ENCODE data around the gene UBE2L3. TPM values are rescaled to one million over a fixed set of nuclear protein-coding genes. Genes with fewer than 3 reads are reported as not detected.
"Not testable (repeated sequence)": the region's sequence is repeated elsewhere in the genome, so short reads cannot be mapped to it uniquely, and the experiment has no call there.

The UBE2L3 gene
- total RNA-seq, 1 donor from 2014 or later, result 22.0 TPM

DNA sequence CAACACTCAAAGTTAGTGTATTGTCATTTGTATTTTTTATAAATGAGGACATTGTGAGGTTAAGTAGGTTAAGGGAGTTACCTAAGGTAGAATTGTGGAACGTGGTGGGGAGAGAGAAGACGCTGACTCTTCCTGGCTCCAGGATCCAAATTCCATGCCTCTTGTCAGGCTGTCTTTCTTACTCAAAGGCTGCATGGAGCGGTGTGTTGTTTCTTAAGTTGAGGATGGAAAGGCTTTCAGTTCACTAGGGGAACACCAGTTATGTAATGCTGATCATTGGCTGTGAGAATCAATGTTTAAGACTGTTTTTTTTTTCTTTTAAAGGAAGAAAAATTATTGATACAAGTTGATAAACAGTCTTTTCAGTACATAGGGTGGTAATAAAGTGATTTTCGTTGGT is 2.9 kb downstream of the UBE2L3 start:
- peaks cover 8 to 28% of the 10 kb centered on the region in 2 donors for H3K4me1 ChIP-seq
- H3K4me3 ChIP-seq, result no peak overlapping the region
- H3K27me3 ChIP-seq, result no peaks in the 10 kb centered on the region
- TF ChIP-seq, protein P1, sequence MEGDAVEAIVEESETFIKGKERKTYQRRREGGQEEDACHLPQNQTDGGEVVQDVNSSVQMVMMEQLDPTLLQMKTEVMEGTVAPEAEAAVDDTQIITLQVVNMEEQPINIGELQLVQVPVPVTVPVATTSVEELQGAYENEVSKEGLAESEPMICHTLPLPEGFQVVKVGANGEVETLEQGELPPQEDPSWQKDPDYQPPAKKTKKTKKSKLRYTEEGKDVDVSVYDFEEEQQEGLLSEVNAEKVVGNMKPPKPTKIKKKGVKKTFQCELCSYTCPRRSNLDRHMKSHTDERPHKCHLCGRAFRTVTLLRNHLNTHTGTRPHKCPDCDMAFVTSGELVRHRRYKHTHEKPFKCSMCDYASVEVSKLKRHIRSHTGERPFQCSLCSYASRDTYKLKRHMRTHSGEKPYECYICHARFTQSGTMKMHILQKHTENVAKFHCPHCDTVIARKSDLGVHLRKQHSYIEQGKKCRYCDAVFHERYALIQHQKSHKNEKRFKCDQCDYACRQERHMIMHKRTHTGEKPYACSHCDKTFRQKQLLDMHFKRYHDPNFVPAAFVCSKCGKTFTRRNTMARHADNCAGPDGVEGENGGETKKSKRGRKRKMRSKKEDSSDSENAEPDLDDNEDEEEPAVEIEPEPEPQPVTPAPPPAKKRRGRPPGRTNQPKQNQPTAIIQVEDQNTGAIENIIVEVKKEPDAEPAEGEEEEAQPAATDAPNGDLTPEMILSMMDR (IDR thresholded peaks at IDR 0.05), result no peak
- H3K27ac ChIP-seq, result no peak overlapping the region
- no peaks in the 10 kb centered on the region for H3K9me3 ChIP-seq
- no peak for DNase-seq (ENCODE audit: low spot score in 2 of 2)
- intact Hi-C loops (cut with DNase I), result no loop called here
- no peaks in the 10 kb centered on the region for H3K36me3 ChIP-seq

DNA sequence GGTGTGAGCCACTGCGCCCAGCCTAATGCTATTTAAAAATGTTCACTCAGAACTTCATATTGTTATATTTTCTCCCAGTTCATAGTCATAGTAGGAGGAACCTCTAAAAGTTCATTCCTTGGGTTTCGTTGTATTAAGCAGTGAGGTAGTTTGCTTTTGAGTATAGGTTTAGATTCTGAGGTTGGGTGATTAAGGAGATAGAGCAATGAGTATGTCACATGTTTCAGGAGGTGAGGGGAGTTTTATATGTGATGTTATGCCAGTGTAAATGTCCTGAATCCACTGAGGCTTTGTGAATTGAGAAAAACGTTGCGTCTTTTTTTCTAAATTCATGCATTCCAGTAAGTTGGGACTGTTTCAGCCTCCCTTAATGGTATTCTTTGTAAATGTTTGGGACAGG is 4.2 kb downstream of the UBE2L3 start:
- peaks cover 8 to 28% of the 10 kb centered on the region in 2 donors for H3K4me1 ChIP-seq
- H3K36me3 ChIP-seq, result no peaks in the 10 kb centered on the region
- H3K4me3 ChIP-seq, result no peak overlapping the region
- intact Hi-C loops (cut with DNase I), result no loop called here
- no peak overlapping the region for H3K27ac ChIP-seq
- TF ChIP-seq, protein P1 (IDR thresholded peaks at IDR 0.05), result no peak
- H3K9me3 ChIP-seq, result no peaks in the 10 kb centered on the region
- no peak for DNase-seq (ENCODE audit: low spot score in 2 of 2)
- no peaks in the 10 kb centered on the region for H3K27me3 ChIP-seq

DNA sequence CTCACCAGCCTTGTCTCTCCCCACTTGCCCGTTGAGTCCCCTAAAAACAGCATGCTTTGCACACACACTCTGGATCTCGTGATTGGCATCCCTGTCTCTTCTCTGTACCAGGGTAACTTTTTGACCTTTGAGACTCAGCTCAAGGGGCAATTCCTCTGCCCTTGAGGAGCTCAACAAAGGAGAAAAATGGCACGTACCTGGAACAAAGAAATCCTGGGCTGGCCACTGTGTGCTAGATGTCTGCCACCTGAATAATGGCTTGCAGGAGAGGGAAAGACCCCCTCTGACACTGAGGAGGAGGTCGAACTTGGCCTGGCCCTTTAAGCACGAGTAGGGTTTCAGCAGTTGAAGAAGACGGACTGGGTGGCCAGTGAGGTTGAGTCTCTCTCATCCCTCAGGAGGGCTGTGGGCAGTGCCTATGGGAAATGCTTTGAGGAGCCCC is 5.8 kb downstream of the UBE2L3 start:
- H3K4me1 ChIP-seq, result peaks cover 10 to 33% of the 10 kb centered on the region in 2 donors
- TF ChIP-seq, protein P1 (IDR thresholded peaks at IDR 0.05), result no peak
- no peaks in the 10 kb centered on the region for H3K36me3 ChIP-seq
- no peak for DNase-seq (ENCODE audit: low spot score in 2 of 2)
- intact Hi-C loops (cut with DNase I), result no loop called here
- no peak overlapping the region for H3K4me3 ChIP-seq
- H3K9me3 ChIP-seq, result no peaks in the 10 kb centered on the region
- no peaks in the 10 kb centered on the region for H3K27me3 ChIP-seq
- no peak overlapping the region for H3K27ac ChIP-seq

DNA sequence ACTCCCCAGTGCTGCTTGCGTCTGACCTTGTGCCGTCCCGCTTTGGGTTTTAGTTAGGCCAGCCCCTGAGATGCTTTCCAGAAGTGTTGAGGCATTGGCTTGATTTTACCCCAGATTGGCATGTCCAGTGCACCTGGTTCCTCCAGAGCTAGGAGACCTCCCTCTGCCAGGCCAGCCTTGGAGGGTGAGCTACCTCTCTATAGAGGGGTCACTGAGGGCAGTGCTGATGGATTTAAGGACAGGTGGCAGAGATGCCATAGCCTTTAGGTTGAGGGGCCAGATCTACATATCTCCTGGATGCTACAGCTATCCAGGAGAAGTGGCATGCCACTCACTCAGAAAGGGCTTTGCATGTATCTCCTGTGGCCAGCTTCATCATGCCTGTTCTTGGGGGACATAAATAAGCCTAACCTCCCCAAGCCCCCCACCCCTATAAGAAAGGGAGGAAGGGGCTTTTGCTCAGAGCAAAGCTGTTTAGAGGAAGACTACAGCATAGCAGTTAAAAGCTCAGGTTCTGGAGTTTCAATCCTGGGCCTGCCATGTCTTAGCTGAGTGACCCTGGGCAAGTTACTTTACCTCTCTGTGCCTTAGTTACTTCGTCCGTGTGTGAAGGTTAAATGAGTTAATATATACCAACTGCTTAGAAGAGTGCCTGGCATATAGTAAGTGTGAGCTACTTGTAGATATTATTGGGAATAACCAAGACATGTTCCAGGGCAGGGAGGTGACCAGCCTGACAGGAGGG is 6.4 kb downstream of the UBE2L3 start:
- Histone ChIP-seq H3K36me3 (no peaks in the 10 kb centered on the region), H3K9me3 (no peaks in the 10 kb centered on the region), H3K27ac (no peak overlapping the region), H3K4me1 (peaks cover 10 to 28% of the 10 kb centered on the region in 2 donors), H3K4me3 (no peak overlapping the region), H3K27me3 (no peaks in the 10 kb centered on the region)
- TF ChIP-seq, protein P1 (IDR thresholded peaks at IDR 0.05), result no peak
- no peak for DNase-seq (ENCODE audit: low spot score in 2 of 2)
- intact Hi-C loops (cut with DNase I), result no loop called here

DNA sequence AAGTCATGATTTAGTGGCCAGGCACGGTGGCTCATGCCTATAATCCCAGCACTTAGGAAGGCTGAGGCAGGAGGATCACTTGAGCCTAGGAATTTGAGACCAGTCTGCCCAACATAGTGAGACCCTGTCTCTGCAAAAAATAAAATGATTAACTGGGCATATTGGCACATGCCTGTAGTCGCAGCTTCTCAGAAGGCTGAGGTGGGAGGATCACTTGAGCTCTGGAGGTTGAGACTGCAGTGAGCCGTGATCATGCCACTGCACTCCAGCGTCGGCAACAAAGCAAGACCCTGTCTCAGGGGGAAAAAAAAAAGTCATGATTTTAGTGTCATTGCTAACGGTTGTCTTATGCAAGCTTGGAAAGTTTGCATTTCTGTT is 11.9 kb downstream of the UBE2L3 start:
- H3K27ac ChIP-seq, result no peak overlapping the region
- H3K4me1 ChIP-seq, result peaks cover 3 to 15% of the 10 kb centered on the region in 2 donors
- intact Hi-C loops (cut with DNase I), result no loop called here
- H3K27me3 ChIP-seq, result no peaks in the 10 kb centered on the region
- TF ChIP-seq, protein P1 (IDR thresholded peaks at IDR 0.05), result no peak
- no peaks in the 10 kb centered on the region for H3K9me3 ChIP-seq
- no peaks in the 10 kb centered on the region for H3K36me3 ChIP-seq
- DNase-seq (ENCODE audit: low spot score in 2 of 2), result no peak
- H3K4me3 ChIP-seq, result no peak overlapping the region

DNA sequence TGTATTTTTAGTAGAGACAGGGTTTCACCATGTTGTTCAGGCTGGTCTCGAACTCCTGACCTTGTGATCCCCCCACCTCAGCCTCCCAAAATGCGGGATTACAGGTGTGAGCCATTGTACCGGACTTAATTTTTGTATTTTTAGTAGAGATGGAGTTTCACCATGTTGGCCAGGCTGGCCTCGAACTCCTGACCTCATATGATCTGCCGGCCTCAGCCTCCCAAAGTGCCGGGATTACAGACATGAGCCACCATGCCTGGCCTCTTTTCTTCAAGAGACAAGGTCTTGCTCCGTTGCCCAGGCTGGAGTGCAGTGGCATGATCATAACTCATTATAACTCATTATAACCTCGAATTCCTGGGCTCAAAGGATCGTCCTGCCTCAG is 13.1 kb downstream of the UBE2L3 start:
- intact Hi-C loops (cut with DNase I); H3K4me3 ChIP-seq; DNase-seq (ENCODE audit: low spot score in 2 of 2); H3K27ac ChIP-seq; H3K9me3 ChIP-seq; H3K36me3 ChIP-seq; H3K27me3 ChIP-seq: not testable (repeated sequence)
- peaks cover 2 to 14% of the 10 kb centered on the region in 2 donors for H3K4me1 ChIP-seq

DNA sequence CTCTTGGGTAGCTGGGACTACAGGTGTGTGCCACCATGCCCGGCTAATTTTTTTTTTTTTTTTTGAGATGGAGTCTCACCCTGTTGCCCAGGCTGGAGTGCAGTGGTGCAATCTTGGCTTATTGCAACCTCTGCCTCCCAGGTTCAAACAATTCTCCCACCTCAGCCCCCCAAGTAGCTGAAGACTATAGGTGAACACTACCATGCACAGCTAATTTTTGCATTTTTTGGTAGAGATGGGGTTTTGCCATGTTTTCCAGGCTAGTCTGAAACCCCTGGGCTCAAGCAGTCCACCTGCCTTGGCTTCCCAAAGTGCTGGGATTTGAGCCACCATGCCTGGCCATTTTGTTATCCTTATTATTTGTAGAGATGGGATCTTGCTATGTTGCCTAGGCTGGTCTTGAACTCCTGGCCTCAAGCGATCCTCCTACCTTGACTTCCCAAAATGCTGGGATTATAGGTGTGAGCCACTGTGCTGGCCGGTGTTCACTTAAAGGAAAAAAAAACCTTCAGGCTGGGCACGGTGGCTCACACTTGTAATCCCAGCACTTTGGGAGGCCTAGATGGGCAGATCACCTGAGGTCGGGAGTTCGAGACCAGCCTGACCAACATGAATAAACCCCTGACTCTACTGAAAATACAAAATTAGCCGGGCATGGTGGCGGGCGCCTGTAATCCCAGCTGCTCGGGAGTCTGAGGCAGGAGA is 13.6 kb downstream of the UBE2L3 start:
- H3K27me3 ChIP-seq; H3K27ac ChIP-seq; intact Hi-C loops (cut with DNase I); H3K4me3 ChIP-seq; H3K9me3 ChIP-seq; H3K36me3 ChIP-seq; DNase-seq (ENCODE audit: low spot score in 2 of 2): not testable (repeated sequence)
- peaks cover 2 to 14% of the 10 kb centered on the region in 2 donors for H3K4me1 ChIP-seq

All from ascending aorta (tissue), 2 donors.